Thyroid gland (tissue), 4 donors: ENCODE measurements around the gene MDN1. TPM values are rescaled to one million over a fixed set of nuclear protein-coding genes. Genes with fewer than 3 reads are reported as not detected.

Experiments used
- DNase-seq, 2 donors: peaks; one replicate each; pipeline ENCODE4 v3.0.0-alpha.2; 2019
- H3K27ac ChIP-seq, 3 donors: fragments of 200-600 bp; sonication (generic); 1 replicate in 2 of 3; 2 replicates in 1 of 3; pipeline ENCODE4 v1.5.1; 2016 to 2019; ENCODE audit warnings: mild to moderate bottlenecking in 1 of 3, moderate library complexity in 1 of 3
- H3K27me3 ChIP-seq: fragments of 200-600 bp; sonication (generic); one replicate; pipeline ENCODE4 v1.5.1; 2019
- H3K36me3 ChIP-seq, 2 donors: fragments of 200-600 bp; sonication (generic); one replicate each; pipeline ENCODE4 v1.5.1; 2016 to 2019
- H3K4me1 ChIP-seq, 2 donors: fragments of 200-600 bp; sonication (generic); one replicate each; pipeline ENCODE4 v1.5.1; 2017 to 2019
- H3K4me3 ChIP-seq, 3 donors: fragments of 200-600 bp; sonication (generic); replicated peaks in 1 of 3; 1 replicate in 2 of 3; 2 replicates in 1 of 3; pipeline ENCODE4 v1.5.1; 2016; ENCODE audit warnings: mild to moderate bottlenecking in 1 of 3
- H3K9me3 ChIP-seq: fragments of 200-600 bp; sonication (generic); one replicate; pipeline ENCODE4 v1.5.1; 2017
- CTCF ChIP-seq, 6 experiments: fragments of 200-600 bp in 3 of 6; fragments of 450-650 bp in 3 of 6; sonication (generic) in 3 of 6; IDR thresholded peaks; one replicate each; pipeline ENCODE4 v1.5.1; 2016 to 2019; ENCODE audit warnings: antibody characterized with exemption in 6 of 6, mild to moderate bottlenecking in 2 of 6, inconsistent platforms in 1 of 6, moderate library complexity in 1 of 6
- POLR2A ChIP-seq, 2 donors: fragments of 450-650 bp; IDR thresholded peaks; one replicate each; pipeline ENCODE4 v1.6.1; 2017; ENCODE audit warnings: antibody characterized with exemption in 2 of 2, mild to moderate bottlenecking in 2 of 2, moderate library complexity in 1 of 2
- WGBS, 2 donors: methylation state at CpG; one replicate each; pipeline ENCODE4 v1.1.5; 2017; 5-methylcytosine and 5-hydroxymethylcytosine counted together
- intact Hi-C: fragments of 100-400 bp; cut with DNase I; formaldehyde crosslinking; loops from one replicate; pipeline ENCODE4 v1.15.1; 2023
- total RNA-seq, 4 donors: library from RNA; depleted of rRNA; stranded (reverse); fragments of >200 nt; gene quantifications; one replicate each; pipeline ENCODE4 v1.2.3, GENCODE V29; 2016

Gene MDN1
- total RNA-seq, 4 donors from 2014 or later: 32.0 to 44.7 (median 40.1) TPM

GRCh38 chr6:89604653-89605052 lies 214.9 kb downstream of the MDN1 start:
- WGBS, 2 donors: 87 to 93% methylated on average over 5 of the region's 5 CpGs

GRCh38 chr6:89602166-89602565 lies 217.4 kb downstream of the MDN1 start:
- 90 to 91% methylated on average over 5 to 6 of the region's 6 CpGs for WGBS, 2 donors
- TF ChIP-seq POLR2A (IDR thresholded peaks at IDR 0.05): no peak
- intact Hi-C loops: no loop called here

More at GRCh38 chr6:89604653-89605052, 214.9 kb downstream of the MDN1 start:
- no peaks in the 10 kb centered on the region for H3K9me3 ChIP-seq
- no peak overlapping the region for H3K27ac ChIP-seq
- no peak overlapping the region for H3K4me3 ChIP-seq
- TF ChIP-seq POLR2A (IDR thresholded peaks at IDR 0.05) (no peak), CTCF (IDR thresholded peaks at IDR 0.05) (no peak)
- H3K27me3 ChIP-seq: no peaks in the 10 kb centered on the region
- no peaks in the 10 kb centered on the region for H3K36me3 ChIP-seq
- DNase-seq: no peak
- no peaks in the 10 kb centered on the region for H3K4me1 ChIP-seq
- intact Hi-C loops: no loop called here

GRCh38 chr6:89599727-89600126 lies 219.9 kb downstream of the MDN1 start:
- TF ChIP-seq CTCF (IDR thresholded peaks at IDR 0.05): no peak
- TF ChIP-seq POLR2A (IDR thresholded peaks at IDR 0.05): no peak
- no peak overlapping the region for H3K4me3 ChIP-seq
- intact Hi-C loops: no loop called here
- no peak overlapping the region for H3K27ac ChIP-seq
- 57 to 63% methylated on average over 7 of the region's 7 CpGs for WGBS, 2 donors
- H3K4me1 ChIP-seq: no peaks in the 10 kb centered on the region
- H3K9me3 ChIP-seq: no peaks in the 10 kb centered on the region
- no peaks in the 10 kb centered on the region for H3K27me3 ChIP-seq
- no peaks in the 10 kb centered on the region for H3K36me3 ChIP-seq
- DNase-seq: no peak

More at GRCh38 chr6:89602166-89602565, 217.4 kb downstream of the MDN1 start:
- H3K4me3 ChIP-seq: no peak overlapping the region
- H3K4me1 ChIP-seq: no peaks in the 10 kb centered on the region
- no peak overlapping the region for H3K27ac ChIP-seq
- no peaks in the 10 kb centered on the region for H3K27me3 ChIP-seq
- H3K9me3 ChIP-seq: no peaks in the 10 kb centered on the region
- no peaks in the 10 kb centered on the region for H3K36me3 ChIP-seq
- no peak for DNase-seq

- Histone ChIP-seq H3K4me3 (no peak overlapping the region), H3K27ac (no peak overlapping the region), H3K9me3 (no peaks in the 10 kb centered on the region), H3K27me3 (no peaks in the 10 kb centered on the region), H3K36me3 (no peaks in the 10 kb centered on the region), H3K4me1 (no peaks in the 10 kb centered on the region)
- 13 to 19% methylated on average over 3 of the region's 3 CpGs for WGBS, 2 donors
- TF ChIP-seq POLR2A (IDR thresholded peaks at IDR 0.05): no peak
- TF ChIP-seq CTCF (IDR thresholded peaks at IDR 0.05): peak in 3 of 6 experiments; percentile 29 to 60 (median 47)
- DNase-seq: peak in 1 of 2 donors; percentile 15
- intact Hi-C loops: no loop called here
Observed at GRCh38 chr6:89597988-89598387, 221.6 kb downstream of the MDN1 start.

- no peak for TF ChIP-seq CTCF (IDR thresholded peaks at IDR 0.05)
- TF ChIP-seq POLR2A (IDR thresholded peaks at IDR 0.05): no peak
- Histone ChIP-seq H3K36me3 (no peaks in the 10 kb centered on the region), H3K9me3 (no peaks in the 10 kb centered on the region), H3K4me1 (no peaks in the 10 kb centered on the region), H3K4me3 (no peak overlapping the region), H3K27me3 (no peaks in the 10 kb centered on the region), H3K27ac (no peak overlapping the region)
- WGBS, 2 donors: 64 to 74% methylated on average over 2 of the region's 2 CpGs
- DNase-seq: no peak
- intact Hi-C loops: no loop called here
Observed at GRCh38 chr6:89597372-89597771, 222.2 kb downstream of the MDN1 start.

GRCh38 chr6:89596484-89596883 lies 223.1 kb downstream of the MDN1 start:
- Histone ChIP-seq H3K4me1 (no peaks in the 10 kb centered on the region), H3K36me3 (no peaks in the 10 kb centered on the region), H3K27me3 (no peaks in the 10 kb centered on the region), H3K9me3 (no peaks in the 10 kb centered on the region), H3K27ac (no peak overlapping the region), H3K4me3 (no peak overlapping the region)
- TF ChIP-seq CTCF (IDR thresholded peaks at IDR 0.05) (no peak), POLR2A (IDR thresholded peaks at IDR 0.05) (no peak)
- intact Hi-C loops: no loop called here
- WGBS, 2 donors: 88 to 100% methylated on average over 1 of the region's 1 CpG
- DNase-seq: no peak
